PC-3 (cell line): ENCODE data around the gene TOB2. TPM values are rescaled to one million over a fixed set of nuclear protein-coding genes. Genes with fewer than 3 reads are reported as not detected.

Experiments used
- ATAC-seq: fragments of 200-7000 bp; cut with Tn5 transposase; 2 replicates; pipeline ENCODE4 v1.9.1; 2020; ENCODE audit warnings: mild to moderate bottlenecking, moderate library complexity
- BruUV-seq: library from RNA; stranded (reverse); fragments of 400-500 nt; replicated peaks from 2 replicates; lab custom pipeline; 2021; lab: Mats Ljungman, UMichigan
- CTCF ChIA-PET: fragments of 300-600 bp; sonication (Branson Sonifier 250); formaldehyde crosslinking; loops from one replicate; lab custom pipeline; 2022; ENCODE audit warnings: antibody characterized with exemption; lab: Charles Lee
- POLR2A ChIA-PET: fragments of 300-600 bp; sonication (Branson Sonifier 250); formaldehyde crosslinking; loops from one replicate; lab custom pipeline; 2022; ENCODE audit warnings: antibody characterized with exemption; ENCODE audit not compliant: unreplicated experiment; lab: Charles Lee
- DNase-seq: peaks from one replicate; pipeline ENCODE4 v3.0.0-alpha.2; 2015
- H2AFZ ChIP-seq: fragments of 300-600 bp; sonication (generic); 2 replicates; pipeline ENCODE4 v1.6.0; 2016; ENCODE audit warnings: antibody characterized with exemption, low read length
- H3F3A ChIP-seq: fragments of 300-600 bp; sonication (generic); one replicate; pipeline ENCODE4 v1.6.0; 2017; ENCODE audit warnings: antibody characterized with exemption, low read length, control low read depth, mild to moderate bottlenecking; ENCODE audit not compliant: unreplicated experiment
- H3K27ac ChIP-seq: fragments of 300-600 bp; sonication (generic); 2 replicates; pipeline ENCODE4 v1.5.1; 2016; ENCODE audit warnings: mild to moderate bottlenecking, low read length
- H3K27me3 ChIP-seq: fragments of 300-600 bp; sonication (generic); 2 replicates; pipeline ENCODE4 v1.6.1; 2016; ENCODE audit warnings: low read length, mixed read lengths
- H3K36me3 ChIP-seq: fragments of 300-600 bp; sonication (generic); 2 replicates; pipeline ENCODE4 v1.6.1; 2016; ENCODE audit warnings: low read depth, mixed run types, low read length, mixed read lengths
- H3K4me1 ChIP-seq: fragments of 300-600 bp; sonication (generic); 2 replicates; pipeline ENCODE4 v1.5.1; 2016; ENCODE audit warnings: low read length; ENCODE audit not compliant: insufficient read depth
- H3K4me2 ChIP-seq: fragments of 300-600 bp; sonication (generic); 2 replicates; pipeline ENCODE4 v1.6.0; 2016; ENCODE audit warnings: low read length
- H3K4me3 ChIP-seq: fragments of 300-600 bp; sonication (generic); 2 replicates; pipeline ENCODE4 v1.5.1; 2016; ENCODE audit warnings: mild to moderate bottlenecking, low read length, mixed read lengths
- H3K79me2 ChIP-seq: fragments of 300-600 bp; sonication (generic); 2 replicates; pipeline ENCODE4 v1.6.1; 2017; ENCODE audit warnings: low read length, mixed read lengths
- H3K9ac ChIP-seq: fragments of 300-600 bp; sonication (generic); 2 replicates; pipeline ENCODE4 v1.6.0; 2016; ENCODE audit warnings: mild to moderate bottlenecking, low read length
- H3K9me2 ChIP-seq: fragments of 300-600 bp; sonication (generic); replicated peaks from 2 replicates; pipeline ENCODE4 v1.6.1; 2016; ENCODE audit warnings: mixed run types, low read length, mixed read lengths
- H3K9me3 ChIP-seq: fragments of 300-600 bp; sonication (generic); 2 replicates; pipeline ENCODE4 v1.6.1; 2016; ENCODE audit warnings: low read length, mixed read lengths
- H4K20me1 ChIP-seq: fragments of 300-600 bp; sonication (generic); 2 replicates; pipeline ENCODE4 v1.6.1; 2016; ENCODE audit warnings: low read length, mixed read lengths
- CTCF ChIP-seq: fragments of 300-600 bp; sonication (generic); conservative IDR thresholded peaks from 2 replicates; pipeline ENCODE4 v1.5.1; 2017; ENCODE audit warnings: antibody characterized with exemption, low read depth, mild to moderate bottlenecking, low read length
- EZH2 ChIP-seq: fragments of 300-600 bp; sonication (generic); IDR thresholded peaks from one replicate; pipeline ENCODE4 v1.6.1; 2017; ENCODE audit warnings: antibody characterized with exemption, mild to moderate bottlenecking, low read length; ENCODE audit not compliant: unreplicated experiment
- EZH2phosphoT487 ChIP-seq: fragments of 300-600 bp; sonication (generic); IDR thresholded peaks from 2 replicates; pipeline ENCODE4 v1.6.1; 2018; ENCODE audit warnings: mild to moderate bottlenecking, antibody characterized with exemption, low read length, borderline replicate concordance
- intact Hi-C: fragments of 100-400 bp; cut with micrococcal nuclease; formaldehyde crosslinking; loops from 2 replicates; pipeline ENCODE4 v1.9.0; 2023
- total RNA-seq: library from RNA; depleted of rRNA; stranded (reverse); fragments of >200 nt; gene quantifications from 2 replicates; pipeline ENCODE4 v1.2.3, GENCODE V29; 2014

Gene TOB2
- total RNA-seq, 1 experiment from 2014 or later, result 12.8 TPM

- no peaks in the 10 kb centered on the region for H3K9me3 ChIP-seq
- ATAC-seq (no peak), DNase-seq (no peak)
- H3K27me3 ChIP-seq, result no peaks in the 10 kb centered on the region
- BruUV-seq, result no TSS peak
- peaks cover 90% of the 10 kb centered on the region for H3K79me2 ChIP-seq
- no peaks in the 10 kb centered on the region for H3K9me2 ChIP-seq
- intact Hi-C loops, result no loop called here
- POLR2A ChIA-PET, result no interaction called here
- H4K20me1 ChIP-seq, result no peaks in the 10 kb centered on the region
- no peak overlapping the region for H3K9ac ChIP-seq
- no peak overlapping the region for H3K4me2 ChIP-seq
- no peaks in the 10 kb centered on the region; the same call in 1 of the 2 replicates for H3K36me3 ChIP-seq
- H2AFZ ChIP-seq, result no peak overlapping the region
- TF ChIP-seq EZH2phosphoT487, result no peak
- no peak for TF ChIP-seq EZH2
- no peak for TF ChIP-seq CTCF
- CTCF ChIA-PET, result no interaction called here
- no peak overlapping the region for H3K4me3 ChIP-seq
- no peaks in the 10 kb centered on the region for H3K4me1 ChIP-seq
- H3F3A ChIP-seq, result no peaks in the 10 kb centered on the region
- no peak overlapping the region for H3K27ac ChIP-seq
These were observed 42.2 kb upstream of the TOB2 start for GRCh38 chr22:41488596-41489385.

GRCh38 chr22:41488076-41488475, 41.5 kb upstream of the TOB2 start:
- Histone ChIP-seq H3K36me3 (no peaks in the 10 kb centered on the region; the same call in 1 of the 2 replicates), H4K20me1 (0 out of 2 replicates have a peak, but pooled peaks cover under 1% of the 10 kb centered on the region), H3K9me3 (no peaks in the 10 kb centered on the region), H2AFZ (no peak overlapping the region), H3K79me2 (peaks cover 90% of the 10 kb centered on the region), H3K4me2 (no peak overlapping the region), H3K4me1 (no peaks in the 10 kb centered on the region), H3F3A (no peaks in the 10 kb centered on the region), H3K27me3 (no peaks in the 10 kb centered on the region), H3K9ac (no peak overlapping the region), H3K4me3 (no peak overlapping the region), H3K9me2 (no peaks in the 10 kb centered on the region), H3K27ac (no peak overlapping the region)
- ChIA-PET POLR2A (no interaction called here), CTCF (no interaction called here)
- intact Hi-C loops, result no loop called here
- TF ChIP-seq EZH2 (no peak), CTCF (no peak), EZH2phosphoT487 (no peak)
- no peak for ATAC-seq
- no TSS peak for BruUV-seq
- DNase-seq, result no peak
